Measurements from ENCODE around the gene AKIP1.

DNA sequence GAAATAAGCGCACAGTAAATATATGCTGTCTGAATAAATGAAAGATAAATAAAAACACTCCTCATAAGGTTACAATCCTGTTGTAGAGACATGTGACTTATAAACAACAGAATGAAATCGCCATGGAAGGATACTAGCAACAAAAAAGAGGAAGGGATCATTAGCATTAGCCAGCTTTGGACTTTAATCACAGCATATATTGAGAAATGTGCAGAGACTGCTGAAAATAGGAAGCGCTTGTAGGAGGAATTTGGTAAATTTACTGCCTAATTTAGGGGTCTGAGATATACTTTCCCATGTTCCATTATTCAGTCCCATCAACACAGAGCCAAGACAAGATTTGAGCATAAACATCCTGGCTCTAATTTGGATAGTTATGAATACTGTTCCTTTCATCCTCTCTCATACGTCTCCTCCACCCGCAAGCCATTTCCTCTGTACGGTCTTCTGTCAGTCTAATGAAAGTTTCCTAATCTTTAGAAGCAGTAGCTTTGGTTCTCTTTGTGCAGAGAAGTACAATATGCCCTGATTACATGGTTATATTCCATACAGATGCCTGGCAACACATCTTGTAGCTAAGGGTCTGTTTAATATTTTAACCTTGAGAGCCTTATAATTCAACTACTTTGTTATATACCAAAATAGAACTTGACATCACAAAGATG lies 37.1 kb upstream of the AKIP1 start:
- TF ChIP-seq, protein P1, sequence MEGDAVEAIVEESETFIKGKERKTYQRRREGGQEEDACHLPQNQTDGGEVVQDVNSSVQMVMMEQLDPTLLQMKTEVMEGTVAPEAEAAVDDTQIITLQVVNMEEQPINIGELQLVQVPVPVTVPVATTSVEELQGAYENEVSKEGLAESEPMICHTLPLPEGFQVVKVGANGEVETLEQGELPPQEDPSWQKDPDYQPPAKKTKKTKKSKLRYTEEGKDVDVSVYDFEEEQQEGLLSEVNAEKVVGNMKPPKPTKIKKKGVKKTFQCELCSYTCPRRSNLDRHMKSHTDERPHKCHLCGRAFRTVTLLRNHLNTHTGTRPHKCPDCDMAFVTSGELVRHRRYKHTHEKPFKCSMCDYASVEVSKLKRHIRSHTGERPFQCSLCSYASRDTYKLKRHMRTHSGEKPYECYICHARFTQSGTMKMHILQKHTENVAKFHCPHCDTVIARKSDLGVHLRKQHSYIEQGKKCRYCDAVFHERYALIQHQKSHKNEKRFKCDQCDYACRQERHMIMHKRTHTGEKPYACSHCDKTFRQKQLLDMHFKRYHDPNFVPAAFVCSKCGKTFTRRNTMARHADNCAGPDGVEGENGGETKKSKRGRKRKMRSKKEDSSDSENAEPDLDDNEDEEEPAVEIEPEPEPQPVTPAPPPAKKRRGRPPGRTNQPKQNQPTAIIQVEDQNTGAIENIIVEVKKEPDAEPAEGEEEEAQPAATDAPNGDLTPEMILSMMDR (conservative IDR thresholded peaks at IDR 0.05; ENCODE audit: low read depth, low read length) = no peak
- no peak for TF ChIP-seq EZH2 (IDR thresholded peaks at IDR 0.05; ENCODE audit: low read length, unreplicated experiment)
- no peak for TF ChIP-seq EZH2phosphoT487 (IDR thresholded peaks at IDR 0.05; ENCODE audit: borderline replicate concordance, low read length)

Data from PC-3 (cell line).